GM12878 (cell line): ENCODE measurements around the gene AANAT.

Experiments
- REST ChIP-seq: IDR thresholded peaks from 2 replicates; pipeline ENCODE4 v1.6.1; 2012; ENCODE audit warnings: mild to moderate bottlenecking, low read depth, low read length
- ZNF24 ChIP-seq: fragments of 450-650 bp; IDR thresholded peaks from 2 replicates; pipeline ENCODE4 v1.6.1; 2017; ENCODE audit warnings: antibody characterized with exemption, mild to moderate bottlenecking
- ZNF274 ChIP-seq: IDR thresholded peaks from one replicate; pipeline ENCODE4 v1.8.0; 2011; ENCODE audit not compliant: insufficient read length, insufficient read depth

- no peak for TF ChIP-seq ZNF274
- no peak for TF ChIP-seq REST
- TF ChIP-seq ZNF24 = no peak
Observed at GRCh38 chr17:76484228-76484725, 16.9 kb downstream of the AANAT start.
